RWPE1 (cell line): ENCODE measurements around the gene HEATR5B.

ENCODE experiments used
- CTCF ChIA-PET: fragments of 350-600 bp; sonication (Branson Sonifier 250); formaldehyde crosslinking; extraction: SDS; loops from one replicate; lab custom pipeline; 2021; lab: Yijun Ruan, JAX
- POLR2A ChIA-PET: fragments of 400-600 bp; formaldehyde crosslinking; extraction: SDS; loops from one replicate; lab custom pipeline; 2020; ENCODE audit warnings: antibody characterized with exemption; ENCODE audit not compliant: low non-redundant PET; lab: Yijun Ruan, JAX
- DNase-seq: peaks from one replicate; pipeline ENCODE4 v3.0.0; 2012; ENCODE audit warnings: low spot score
- H3K27ac ChIP-seq: fragments of 450-650 bp; 2 replicates; pipeline ENCODE4 v1.5.1; 2017
- TF ChIP-seq, protein P1 (sequence below): fragments of 450-650 bp; conservative IDR thresholded peaks from 2 replicates; pipeline ENCODE4 v1.5.1; 2017; ENCODE audit warnings: low read depth, mild to moderate bottlenecking

HEATR5B gene

DNA sequence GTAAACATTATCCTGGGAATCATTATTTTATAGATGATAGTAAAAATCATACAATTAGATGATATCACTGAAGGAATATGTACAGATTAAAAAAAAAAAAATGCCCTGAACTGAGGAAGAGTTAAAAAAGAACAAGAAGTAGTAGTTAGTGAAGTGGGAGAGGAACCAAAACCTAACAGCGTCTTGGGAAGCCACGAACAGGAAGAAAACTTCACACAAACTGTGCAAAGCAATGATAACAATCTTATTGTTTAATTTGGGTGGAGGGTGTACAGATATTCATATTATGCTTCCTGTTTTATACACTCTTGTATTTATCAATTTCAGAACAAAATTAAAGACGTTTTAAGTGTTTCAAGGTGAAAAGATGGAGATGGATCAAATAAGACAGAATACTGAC lies 3.5 kb downstream of the HEATR5B start:
- no peak overlapping the region for H3K27ac ChIP-seq
- CTCF ChIA-PET: interaction anchor here (0.5 kb wide), 1 partner anchor 16 kb away, joined by 5 read pairs; no protein-coding TSS in a partner anchor
- POLR2A ChIA-PET: no interaction called here
- TF ChIP-seq, protein P1, sequence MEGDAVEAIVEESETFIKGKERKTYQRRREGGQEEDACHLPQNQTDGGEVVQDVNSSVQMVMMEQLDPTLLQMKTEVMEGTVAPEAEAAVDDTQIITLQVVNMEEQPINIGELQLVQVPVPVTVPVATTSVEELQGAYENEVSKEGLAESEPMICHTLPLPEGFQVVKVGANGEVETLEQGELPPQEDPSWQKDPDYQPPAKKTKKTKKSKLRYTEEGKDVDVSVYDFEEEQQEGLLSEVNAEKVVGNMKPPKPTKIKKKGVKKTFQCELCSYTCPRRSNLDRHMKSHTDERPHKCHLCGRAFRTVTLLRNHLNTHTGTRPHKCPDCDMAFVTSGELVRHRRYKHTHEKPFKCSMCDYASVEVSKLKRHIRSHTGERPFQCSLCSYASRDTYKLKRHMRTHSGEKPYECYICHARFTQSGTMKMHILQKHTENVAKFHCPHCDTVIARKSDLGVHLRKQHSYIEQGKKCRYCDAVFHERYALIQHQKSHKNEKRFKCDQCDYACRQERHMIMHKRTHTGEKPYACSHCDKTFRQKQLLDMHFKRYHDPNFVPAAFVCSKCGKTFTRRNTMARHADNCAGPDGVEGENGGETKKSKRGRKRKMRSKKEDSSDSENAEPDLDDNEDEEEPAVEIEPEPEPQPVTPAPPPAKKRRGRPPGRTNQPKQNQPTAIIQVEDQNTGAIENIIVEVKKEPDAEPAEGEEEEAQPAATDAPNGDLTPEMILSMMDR: no peak
- DNase-seq: no peak

DNA sequence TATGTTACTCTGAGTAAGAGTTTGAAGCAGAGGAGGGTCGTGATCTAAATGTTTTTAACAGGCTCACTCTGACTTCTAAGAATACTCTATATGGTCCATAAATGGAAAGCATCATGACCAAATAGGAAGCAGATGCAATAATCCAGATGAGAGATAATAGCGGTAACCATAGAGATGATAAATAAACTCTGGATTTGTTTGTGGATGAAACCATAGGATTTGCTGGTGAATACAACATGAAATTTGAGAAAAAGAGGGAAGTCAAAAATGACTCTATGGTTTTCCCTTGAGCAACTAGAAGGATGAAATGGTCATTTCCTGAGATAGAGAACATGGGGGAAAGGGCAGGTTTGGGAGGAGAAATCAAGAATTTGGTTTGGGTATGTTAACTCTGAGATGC lies 3.9 kb downstream of the HEATR5B start:
- DNase-seq: no peak
- TF ChIP-seq, protein P1: no peak
- no peak overlapping the region for H3K27ac ChIP-seq
- CTCF ChIA-PET: no interaction called here
- POLR2A ChIA-PET: no interaction called here

GRCh38 chr2:37070931-37071330 lies 13.2 kb downstream of the HEATR5B start:
- no peak overlapping the region for H3K27ac ChIP-seq
- CTCF ChIA-PET: no interaction called here
- POLR2A ChIA-PET: no interaction called here
- TF ChIP-seq, protein P1: no peak
- DNase-seq: no peak

- TF ChIP-seq, protein P1: no peak
- ChIA-PET CTCF (no interaction called here), POLR2A (no interaction called here)
- H3K27ac ChIP-seq: no peak overlapping the region
- no peak for DNase-seq
Observed at GRCh38 chr2:37068686-37069085, 15.5 kb downstream of the HEATR5B start.

DNA sequence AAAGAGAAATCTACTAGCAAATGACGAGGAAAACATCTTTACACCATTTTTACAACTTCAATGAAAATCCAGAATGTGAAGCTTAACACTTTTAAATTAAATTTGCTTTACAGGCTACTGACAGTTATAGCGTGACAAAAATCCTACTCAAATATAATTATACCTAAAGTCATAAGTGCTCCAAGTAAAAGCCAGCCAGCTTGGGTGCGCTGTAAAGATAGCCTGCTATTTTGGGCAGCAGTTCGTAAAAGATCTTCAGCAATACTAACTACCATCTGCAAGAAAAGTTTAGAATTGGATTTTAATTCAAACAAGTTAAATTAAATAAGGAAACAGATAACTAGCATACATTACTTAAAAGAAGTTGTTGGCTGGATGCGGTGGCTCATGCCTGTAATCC lies 22.4 kb downstream of the HEATR5B start:
- H3K27ac ChIP-seq: no peak overlapping the region
- TF ChIP-seq, protein P1: no peak
- ChIA-PET CTCF (no interaction called here), POLR2A (no interaction called here)
- DNase-seq: no peak

- H3K27ac ChIP-seq: no peak overlapping the region
- no peak for DNase-seq
- ChIA-PET CTCF (no interaction called here), POLR2A (no interaction called here)
- TF ChIP-seq, protein P1: no peak
Observed at GRCh38 chr2:37061013-37061711, 23.0 kb downstream of the HEATR5B start.
